Smooth muscle cell (in vitro differentiated cells): Measurements from ENCODE around the gene MROH9. TPM values are rescaled to one million over a fixed set of nuclear protein-coding genes. Genes with fewer than 3 reads are reported as not detected.

Source experiments
- DNase-seq: peaks from one replicate; lab custom pipeline; 2025; ENCODE audit not compliant: unreplicated experiment; lab: John Stamatoyannopoulos, UW
- H2AFZ ChIP-seq: fragments of 200-600 bp; sonication (generic); 2 replicates; pipeline ENCODE4 v1.6.0; 2016; ENCODE audit warnings: antibody characterized with exemption, low read depth, mild to moderate bottlenecking
- H3F3A ChIP-seq: fragments of 200-600 bp; sonication (generic); 2 replicates; pipeline ENCODE4 v1.6.0; 2017; ENCODE audit warnings: antibody characterized with exemption, low read depth
- H3K27ac ChIP-seq: fragments of 200-600 bp; sonication (generic); 2 replicates; pipeline ENCODE4 v1.5.1; 2016; ENCODE audit warnings: low read depth, mild to moderate bottlenecking
- H3K27me3 ChIP-seq: fragments of 200-600 bp; sonication (generic); 2 replicates; pipeline ENCODE4 v1.6.1; 2016; ENCODE audit warnings: low read depth, mild to moderate bottlenecking
- H3K36me3 ChIP-seq: fragments of 200-600 bp; sonication (generic); 2 replicates; pipeline ENCODE4 v1.5.1; 2016; ENCODE audit warnings: low read depth
- H3K4me1 ChIP-seq: fragments of 200-600 bp; sonication (generic); 2 replicates; pipeline ENCODE4 v1.5.1; 2016; ENCODE audit warnings: low read depth
- H3K4me2 ChIP-seq: fragments of 200-600 bp; sonication (generic); 2 replicates; pipeline ENCODE4 v1.6.0; 2016; ENCODE audit warnings: mild to moderate bottlenecking
- H3K4me3 ChIP-seq: fragments of 200-600 bp; sonication (generic); 2 replicates; pipeline ENCODE4 v1.5.1; 2016; ENCODE audit warnings: mild to moderate bottlenecking
- H3K79me2 ChIP-seq: fragments of 200-600 bp; sonication (generic); 2 replicates; pipeline ENCODE4 v1.6.0; 2016; ENCODE audit warnings: low read depth, mild to moderate bottlenecking
- H3K9ac ChIP-seq: fragments of 200-600 bp; sonication (generic); 2 replicates; pipeline ENCODE4 v1.6.0; 2016; ENCODE audit warnings: low read depth
- H3K9me3 ChIP-seq: fragments of 200-600 bp; sonication (generic); replicated peaks from 2 replicates; pipeline ENCODE4 v1.5.1; 2016; ENCODE audit warnings: low read depth
- H4K20me1 ChIP-seq: fragments of 200-600 bp; sonication (generic); 2 replicates; pipeline ENCODE4 v1.6.0; 2016; ENCODE audit warnings: low read depth
- WGBS: methylation state at CpG from one replicate; pipeline ENCODE4 v1.1.7; 2016; ENCODE audit warnings: low lambda C conversion rate; 5-methylcytosine and 5-hydroxymethylcytosine counted together
- polyA plus RNA-seq: library from polyadenylated mRNA; unstranded; fragments of >200 nt; fragmentation: Nextera tagmentation; extraction: Ambion mirVana; gene quantifications from 2 replicates; pipeline ENCODE4 v1.2.1, GENCODE V29; 2016
- total RNA-seq: library from RNA; depleted of rRNA; stranded (reverse); fragments of >200 nt; gene quantifications from 2 replicates; pipeline ENCODE4 v1.2.3, GENCODE V29; 2014
- TF ChIP-seq, protein P1 (sequence below): fragments of 200-600 bp; sonication (generic); IDR thresholded peaks from 2 replicates; pipeline ENCODE4 v1.5.1; 2017; ENCODE audit warnings: borderline replicate concordance, mild to moderate bottlenecking, antibody characterized with exemption; ENCODE audit not compliant: insufficient read depth, poor library complexity, severe bottlenecking

The MROH9 gene
- total and polyA plus RNA-seq, 2 experiments from 2014 or later, result not detected

DNA sequence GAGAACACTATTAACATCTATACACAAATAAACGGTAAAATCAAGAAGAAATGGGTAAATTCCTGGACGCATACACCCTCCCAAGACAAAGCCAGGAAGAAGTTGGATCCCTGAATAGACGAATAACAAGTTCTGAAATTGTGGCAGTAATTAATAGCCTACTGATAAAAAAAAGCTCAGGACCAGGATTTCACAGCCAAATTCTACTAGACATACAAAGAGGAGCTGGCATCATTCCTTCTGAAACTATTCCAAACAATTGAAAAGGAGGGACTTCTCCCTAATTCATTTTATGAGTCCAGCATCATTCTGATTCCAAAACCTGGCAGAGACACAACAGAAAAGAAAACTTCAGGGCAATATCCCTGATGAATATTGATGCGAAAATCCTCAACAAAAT, 84.6 kb downstream of the MROH9 start:
- H3K9ac ChIP-seq, result no peak overlapping the region
- no peak overlapping the region for H2AFZ ChIP-seq
- no peaks in the 10 kb centered on the region for H3K4me1 ChIP-seq
- H3K27ac ChIP-seq, result no peak overlapping the region
- H3K9me3 ChIP-seq, result no peaks in the 10 kb centered on the region
- H3K79me2 ChIP-seq, result no peaks in the 10 kb centered on the region
- 87% methylated on average over 4 of the region's 4 CpGs for WGBS
- H3K4me2 ChIP-seq, result no peak overlapping the region
- no peaks in the 10 kb centered on the region for H3K36me3 ChIP-seq
- H4K20me1 ChIP-seq, result no peaks in the 10 kb centered on the region
- no peak for DNase-seq
- no peaks in the 10 kb centered on the region for H3K27me3 ChIP-seq
- TF ChIP-seq, protein P1, sequence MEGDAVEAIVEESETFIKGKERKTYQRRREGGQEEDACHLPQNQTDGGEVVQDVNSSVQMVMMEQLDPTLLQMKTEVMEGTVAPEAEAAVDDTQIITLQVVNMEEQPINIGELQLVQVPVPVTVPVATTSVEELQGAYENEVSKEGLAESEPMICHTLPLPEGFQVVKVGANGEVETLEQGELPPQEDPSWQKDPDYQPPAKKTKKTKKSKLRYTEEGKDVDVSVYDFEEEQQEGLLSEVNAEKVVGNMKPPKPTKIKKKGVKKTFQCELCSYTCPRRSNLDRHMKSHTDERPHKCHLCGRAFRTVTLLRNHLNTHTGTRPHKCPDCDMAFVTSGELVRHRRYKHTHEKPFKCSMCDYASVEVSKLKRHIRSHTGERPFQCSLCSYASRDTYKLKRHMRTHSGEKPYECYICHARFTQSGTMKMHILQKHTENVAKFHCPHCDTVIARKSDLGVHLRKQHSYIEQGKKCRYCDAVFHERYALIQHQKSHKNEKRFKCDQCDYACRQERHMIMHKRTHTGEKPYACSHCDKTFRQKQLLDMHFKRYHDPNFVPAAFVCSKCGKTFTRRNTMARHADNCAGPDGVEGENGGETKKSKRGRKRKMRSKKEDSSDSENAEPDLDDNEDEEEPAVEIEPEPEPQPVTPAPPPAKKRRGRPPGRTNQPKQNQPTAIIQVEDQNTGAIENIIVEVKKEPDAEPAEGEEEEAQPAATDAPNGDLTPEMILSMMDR, result no peak
- no peak overlapping the region for H3K4me3 ChIP-seq
- H3F3A ChIP-seq, result no peaks in the 10 kb centered on the region

DNA sequence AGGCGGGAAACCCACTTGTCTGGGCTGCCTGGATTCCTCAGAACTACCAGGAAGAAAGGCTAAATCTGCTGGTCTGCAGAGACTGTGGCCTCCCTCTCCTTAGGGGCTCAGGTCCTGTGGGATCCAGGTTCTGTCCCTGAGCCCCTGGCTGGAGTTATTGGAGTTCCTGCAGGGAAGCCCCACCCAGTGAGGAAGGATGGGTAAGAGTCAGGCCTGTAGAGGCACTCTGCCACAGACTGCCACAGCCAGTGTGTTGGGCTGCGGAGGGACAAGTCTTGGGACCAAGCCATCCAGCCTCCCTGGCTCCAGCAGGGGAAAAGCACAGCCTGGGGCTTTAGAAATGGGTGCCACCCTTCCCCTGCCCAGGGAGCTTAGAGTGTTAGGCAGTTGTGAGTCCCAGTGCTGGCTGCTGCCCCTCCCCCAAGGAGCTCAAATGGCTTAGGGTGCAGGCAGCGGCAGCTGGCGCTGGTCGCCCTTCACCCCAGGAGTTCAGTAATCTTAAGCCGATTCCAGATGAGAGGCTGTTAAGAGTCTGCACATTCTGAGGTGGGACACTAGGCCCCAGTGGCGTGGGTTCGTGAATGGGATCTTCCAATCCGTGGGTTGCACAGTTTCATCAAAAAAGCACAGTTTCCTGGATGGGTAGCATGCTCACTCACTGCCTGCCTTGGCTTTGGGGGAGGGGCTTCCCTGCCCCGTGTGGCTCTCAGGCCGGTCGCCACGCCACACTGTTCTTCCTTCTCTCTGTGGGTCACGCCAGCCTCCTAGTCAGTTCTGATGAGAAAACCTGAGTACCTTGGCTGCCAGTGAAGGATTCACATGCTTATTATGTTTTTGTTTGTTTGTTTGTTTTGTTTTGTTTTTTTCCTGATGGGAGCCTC, 97.7 kb downstream of the MROH9 start:
- Histone ChIP-seq H3F3A (no peaks in the 10 kb centered on the region), H2AFZ (no peak overlapping the region), H3K36me3 (no peaks in the 10 kb centered on the region), H3K9me3 (no peaks in the 10 kb centered on the region), H3K27ac (no peak overlapping the region), H3K9ac (no peak overlapping the region), H3K4me1 (no peaks in the 10 kb centered on the region), H4K20me1 (no peaks in the 10 kb centered on the region), H3K27me3 (peaks cover 4% of the 10 kb centered on the region), H3K4me3 (no peak overlapping the region), H3K79me2 (no peaks in the 10 kb centered on the region), H3K4me2 (no peak overlapping the region)
- 62% methylated on average over 14 of the region's 14 CpGs for WGBS
- DNase-seq, result no peak
- TF ChIP-seq, protein P1, result no peak

DNA sequence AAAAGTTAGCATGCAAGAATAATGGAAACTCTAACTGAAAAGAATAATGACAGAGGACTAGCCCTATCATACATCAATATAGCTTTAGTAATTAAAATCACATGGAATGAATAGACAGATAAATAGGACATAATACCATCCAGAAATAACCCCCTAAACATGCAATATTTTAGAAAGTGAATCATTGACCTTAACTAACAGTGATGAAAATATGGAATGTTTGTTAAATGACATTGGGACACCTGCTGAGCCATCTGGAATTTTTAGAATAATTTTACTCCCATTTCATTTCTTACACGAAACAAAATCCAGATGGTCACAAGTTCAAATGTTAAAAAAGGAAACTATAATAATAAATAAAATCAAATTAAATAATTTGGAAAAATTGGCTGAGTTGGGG, 102.3 kb downstream of the MROH9 start:
- whole genome bisulfite sequencing, result 58% methylated on average over 1 of the region's 1 CpG

More for the DNA sequence above, 102.3 kb downstream of the MROH9 start:
- no peak overlapping the region for H2AFZ ChIP-seq
- H3K27me3 ChIP-seq, result no peaks in the 10 kb centered on the region
- TF ChIP-seq, protein P1, result no peak
- H4K20me1 ChIP-seq, result no peaks in the 10 kb centered on the region
- no peaks in the 10 kb centered on the region for H3K4me1 ChIP-seq
- no peak overlapping the region for H3K4me2 ChIP-seq
- no peak overlapping the region for H3K9ac ChIP-seq
- H3K9me3 ChIP-seq, result no peaks in the 10 kb centered on the region
- no peaks in the 10 kb centered on the region for H3K36me3 ChIP-seq
- no peak overlapping the region for H3K4me3 ChIP-seq
- no peak for DNase-seq
- no peaks in the 10 kb centered on the region for H3F3A ChIP-seq
- no peaks in the 10 kb centered on the region for H3K79me2 ChIP-seq
- no peak overlapping the region for H3K27ac ChIP-seq
